ENCODE measurements around the gene LLGL2. TPM values are rescaled to one million over a fixed set of nuclear protein-coding genes. Genes with fewer than 3 reads are reported as not detected.
"Not testable (repeated sequence)": the region's sequence is repeated elsewhere in the genome, so short reads cannot be mapped to it uniquely, and the experiment has no call there.

LLGL2 gene
- total RNA-seq, 8 experiments from 2014 or later: 0.60 to 6.1 (median 3.0) TPM

DNA sequence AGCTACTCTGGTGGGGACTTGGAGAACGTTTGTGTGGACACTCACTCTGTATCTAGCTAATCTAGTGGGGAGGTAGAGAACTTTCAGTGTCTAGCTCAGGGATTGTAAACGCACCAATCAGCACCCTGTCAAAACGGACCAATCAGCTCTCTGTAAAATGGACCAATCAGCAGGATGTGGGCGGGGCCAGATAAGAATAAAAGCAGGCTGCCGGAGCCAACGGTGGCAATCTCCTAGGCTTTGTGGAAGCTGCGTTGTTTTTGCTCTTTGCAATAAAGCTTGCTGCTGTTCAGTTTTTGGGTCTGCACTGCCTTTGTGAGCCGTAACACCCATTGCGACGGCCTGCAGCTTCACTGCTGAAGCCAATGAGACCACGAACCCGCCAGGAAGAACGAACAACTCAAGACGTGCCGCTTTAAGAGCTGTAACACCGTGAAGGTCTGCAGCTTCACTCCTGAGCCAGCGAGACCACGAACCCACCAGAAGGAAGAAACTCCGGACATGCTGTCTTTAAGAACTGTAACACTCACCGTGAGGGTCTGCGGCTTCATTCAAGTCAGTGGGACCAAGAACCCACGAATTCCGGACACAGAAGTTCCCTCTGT lies 55.7 kb downstream of the LLGL2 start:
- ATAC-seq (replicated peaks in 6 of 8); H3K4me1 ChIP-seq (replicated peaks in 1 of 2); H3K27ac ChIP-seq; H3K4me3 ChIP-seq; in situ Hi-C loops (cut with MboI; ENCODE audit: low pct_unique_long_range_greater_than_20kb in 2 of 9, low sequenced_read_pairs in 9 of 9, unreplicated experiment in 9 of 9): not testable (repeated sequence)
- 47 to 100% (median 83%) methylated on average over 1 to 13 of the region's 23 CpGs; no CpG with 5 or more reads in 1 of the 10 experiments for WGBS, 10 experiments

DNA sequence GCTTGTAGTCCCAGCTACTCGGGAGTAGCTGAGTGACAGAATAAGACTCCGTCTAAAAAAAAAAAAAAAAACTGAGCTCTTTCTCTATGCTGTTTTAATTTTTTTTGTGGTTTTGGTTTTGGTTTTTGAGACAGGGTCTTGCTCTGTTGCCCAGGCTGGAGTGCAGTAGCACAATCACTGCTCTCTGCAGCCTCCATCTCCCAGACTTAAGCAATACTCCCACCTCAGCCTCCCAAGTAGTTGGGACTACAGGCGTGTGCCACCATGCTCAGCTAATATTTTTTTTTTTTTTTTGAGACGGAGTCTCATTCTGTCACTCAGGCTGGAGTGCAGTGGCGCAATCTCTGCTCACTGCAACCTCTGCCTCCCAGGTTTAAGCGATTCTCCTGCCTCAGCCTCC lies 57.7 kb downstream of the LLGL2 start:
- H3K4me3 ChIP-seq; H3K27ac ChIP-seq; H3K4me1 ChIP-seq (replicated peaks in 1 of 2); ATAC-seq (replicated peaks in 6 of 8); in situ Hi-C loops (cut with MboI; ENCODE audit: low pct_unique_long_range_greater_than_20kb in 2 of 9, low sequenced_read_pairs in 9 of 9, unreplicated experiment in 9 of 9): not testable (repeated sequence)
- 50 to 100% (median 85%) methylated on average over 1 to 5 of the region's 6 CpGs; no CpG with 5 or more reads in 2 of the 10 experiments for WGBS, 10 experiments

DNA sequence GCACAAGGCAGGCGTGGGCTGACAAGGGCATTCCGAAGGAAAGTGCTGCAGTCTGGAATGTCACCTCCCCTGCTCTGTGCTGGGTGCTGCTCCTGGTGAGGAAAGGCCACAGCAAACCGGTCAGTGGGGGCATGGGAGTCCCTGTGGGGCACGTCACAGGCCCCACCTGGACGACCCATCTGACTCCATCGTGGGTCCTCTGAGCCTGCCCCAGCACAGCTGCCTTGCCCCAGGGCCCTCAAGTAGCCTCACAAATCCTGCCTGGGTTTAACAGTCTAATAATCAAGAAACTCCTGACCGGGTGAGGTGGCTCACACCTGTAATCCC lies 59.3 kb downstream of the LLGL2 start:
- ATAC-seq (replicated peaks in 6 of 8): no peak
- peaks cover 0 to 6% of the 10 kb centered on the region in 2 donors for H3K4me1 ChIP-seq (replicated peaks in 1 of 2)
- no peak overlapping the region for H3K4me3 ChIP-seq
- H3K27ac ChIP-seq: no peak overlapping the region
- WGBS, 10 experiments: 60 to 90% (median 87%) methylated on average over 2 to 3 of the region's 7 CpGs; no CpG with 5 or more reads in 7 of the 10 experiments
- in situ Hi-C loops (cut with MboI; ENCODE audit: low pct_unique_long_range_greater_than_20kb in 2 of 9, low sequenced_read_pairs in 9 of 9, unreplicated experiment in 9 of 9): no loop called here

DNA sequence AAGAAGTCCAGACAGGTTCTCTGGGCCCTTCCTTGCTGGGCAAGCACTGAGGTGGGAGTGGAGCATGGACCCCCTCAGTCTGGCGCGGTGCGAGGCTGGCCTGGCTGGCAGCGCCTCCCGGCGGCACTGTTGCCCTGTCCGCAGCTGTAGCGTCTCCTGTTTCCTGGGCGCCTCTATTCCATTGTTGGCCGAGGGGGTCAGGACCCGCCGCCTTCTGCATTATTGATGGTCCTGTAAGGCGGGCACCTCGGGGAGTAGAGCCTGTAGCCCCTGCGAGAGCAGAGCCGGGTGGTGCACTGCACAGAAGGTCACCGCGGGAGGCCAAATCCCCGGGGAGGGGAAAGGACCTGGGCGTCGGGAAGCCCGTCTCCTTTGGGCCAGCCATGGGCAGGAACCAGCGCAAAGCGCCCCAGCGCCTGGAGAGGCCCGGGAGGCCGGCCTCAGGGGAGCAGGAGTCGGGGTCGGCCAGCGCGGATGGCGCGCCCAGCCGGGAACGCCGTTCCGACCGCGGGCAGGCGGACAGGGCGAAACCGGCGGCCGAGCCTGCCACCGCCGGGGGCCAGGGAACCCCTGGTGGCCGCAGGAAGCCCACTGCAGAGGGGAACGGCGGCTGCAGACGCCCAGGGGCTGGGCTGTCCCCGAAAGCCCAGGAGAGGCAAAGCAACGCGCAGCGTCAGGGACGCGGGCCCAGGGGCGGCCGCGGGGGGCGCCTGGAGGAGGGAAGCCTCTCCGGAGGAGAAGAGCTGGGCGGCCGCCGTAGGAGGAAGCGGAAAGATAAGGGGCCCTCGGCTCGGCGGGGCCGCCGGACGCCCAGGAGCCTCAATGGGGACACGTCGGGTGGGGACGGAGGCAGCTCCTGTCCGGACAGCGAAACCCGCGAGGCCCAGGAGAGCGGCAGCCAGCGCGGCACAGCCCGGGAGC lies 62.4 kb downstream of the LLGL2 start, which contains the start of gene MYO15B:
Gene MYO15B (plus strand): TSS at position 126 of the 921 bp plus-strand sequence. CDS start 258 bp downstream, at position 384.
- WGBS, 10 experiments: 0 to 40% (median 9%) methylated on average over 1 to 28 of the region's 82 CpGs; no CpG with 5 or more reads in 6 of the 10 experiments
- no peak within 1 kb of the TSS for H3K27ac ChIP-seq
- H3K4me3 ChIP-seq: peak within 1 kb of the TSS in 4 of 5 donors; percentile 40 to 44 (median 41)
- peaks cover 0 to 10% of the 10 kb centered on the region in 2 donors for H3K4me1 ChIP-seq (replicated peaks in 1 of 2)
- in situ Hi-C loops (cut with MboI; ENCODE audit: low pct_unique_long_range_greater_than_20kb in 2 of 9, low sequenced_read_pairs in 9 of 9, unreplicated experiment in 9 of 9): no loop called here
- ATAC-seq (replicated peaks in 6 of 8): peak in 4 of 8 experiments; percentile 3 to 15 (median 9)

DNA sequence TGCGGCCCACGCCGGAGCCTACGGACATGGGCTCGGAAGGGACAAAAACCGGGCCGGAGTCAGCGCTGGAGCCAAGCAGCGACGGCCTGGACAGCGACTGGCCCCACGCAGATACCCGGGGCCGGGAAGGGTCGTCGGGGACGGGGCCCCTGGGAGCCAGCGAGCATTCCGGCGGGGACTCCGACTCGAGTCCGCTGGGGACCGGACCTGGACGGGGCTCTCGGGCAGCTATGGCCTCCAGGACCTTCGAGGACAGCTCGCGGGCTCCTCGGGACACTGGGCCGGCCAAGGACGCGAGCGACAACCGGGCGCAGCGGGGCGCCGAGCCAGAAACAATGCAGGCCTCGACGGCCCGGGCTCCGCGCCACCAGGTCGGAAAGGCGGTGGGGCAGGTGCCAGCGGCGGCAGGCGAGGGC lies 63.1 kb downstream of the LLGL2 start:
- Histone ChIP-seq H3K4me1 (replicated peaks in 1 of 2) (peaks cover 0 to 10% of the 10 kb centered on the region in 2 donors), H3K4me3 (peak overlapping the region; percentile 38 to 44 (median 41)), H3K27ac (peak overlapping the region in 1 of 2 donors; percentile 42)
- ATAC-seq (replicated peaks in 6 of 8): peak in 6 of 8 experiments; percentile 0 to 25 (median 4)
- WGBS, 10 experiments: no CpG with 5 or more reads among the region's 49 CpGs
- in situ Hi-C loops (cut with MboI; ENCODE audit: low pct_unique_long_range_greater_than_20kb in 2 of 9, low sequenced_read_pairs in 9 of 9, unreplicated experiment in 9 of 9): no loop called here

DNA sequence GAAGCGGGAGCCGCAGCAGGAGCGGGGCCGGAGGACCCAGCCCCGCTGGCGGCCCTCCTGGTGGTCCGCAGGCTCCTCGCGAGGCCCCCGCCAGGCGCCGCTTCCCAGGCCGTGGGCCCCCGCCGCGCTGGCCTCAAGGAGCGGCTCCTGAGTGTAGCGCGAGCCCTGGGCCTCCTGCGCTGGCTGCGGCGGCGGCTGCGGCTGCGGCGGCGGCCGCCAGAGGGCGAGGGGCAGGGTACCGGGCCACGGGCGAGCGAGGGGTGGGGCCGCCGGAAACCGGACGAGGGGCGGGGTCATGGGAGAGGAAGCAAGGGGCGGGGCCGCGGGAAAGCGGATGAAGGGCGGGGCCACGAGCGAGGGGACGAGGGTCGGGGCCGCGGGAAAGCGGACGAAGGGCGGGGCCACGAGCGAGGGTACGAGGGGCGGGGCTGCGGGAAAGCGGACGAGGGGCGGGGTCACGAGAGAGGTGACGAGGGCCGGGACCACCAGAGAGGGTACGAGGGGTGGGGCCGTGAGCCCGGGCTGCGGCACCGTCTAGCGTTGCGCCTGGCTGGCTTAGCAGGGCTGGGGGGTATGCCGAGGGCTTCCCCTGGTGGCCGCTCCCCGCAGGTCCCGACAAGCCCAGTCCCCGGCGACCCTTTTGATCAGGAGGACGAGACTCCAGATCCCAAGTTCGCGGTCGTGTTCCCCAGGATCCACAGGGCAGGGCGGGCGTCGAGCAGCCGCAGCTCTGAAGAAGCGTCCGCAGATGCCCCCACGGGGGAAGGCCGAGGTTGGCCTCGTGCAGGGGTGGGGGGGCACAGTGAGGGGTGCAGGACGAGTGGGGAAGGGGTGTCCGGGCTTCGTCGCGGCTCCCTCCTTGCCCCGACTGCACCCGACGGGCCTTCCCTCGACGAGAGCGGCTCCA lies 63.8 kb downstream of the LLGL2 start:
- peak; percentile 83 to 95 (median 89) for ATAC-seq (replicated peaks in 6 of 8)
- peaks cover 0 to 10% of the 10 kb centered on the region in 2 donors for H3K4me1 ChIP-seq (replicated peaks in 1 of 2)
- in situ Hi-C loops (cut with MboI; ENCODE audit: low pct_unique_long_range_greater_than_20kb in 2 of 9, low sequenced_read_pairs in 9 of 9, unreplicated experiment in 9 of 9): no loop called here
- H3K27ac ChIP-seq: peak overlapping the region in 1 of 2 donors; percentile 42
- WGBS, 10 experiments: 7% methylated on average over 10 of the region's 100 CpGs; no CpG with 5 or more reads in 9 of the 10 experiments
- peak overlapping the region; percentile 38 to 44 (median 41) for H3K4me3 ChIP-seq

DNA sequence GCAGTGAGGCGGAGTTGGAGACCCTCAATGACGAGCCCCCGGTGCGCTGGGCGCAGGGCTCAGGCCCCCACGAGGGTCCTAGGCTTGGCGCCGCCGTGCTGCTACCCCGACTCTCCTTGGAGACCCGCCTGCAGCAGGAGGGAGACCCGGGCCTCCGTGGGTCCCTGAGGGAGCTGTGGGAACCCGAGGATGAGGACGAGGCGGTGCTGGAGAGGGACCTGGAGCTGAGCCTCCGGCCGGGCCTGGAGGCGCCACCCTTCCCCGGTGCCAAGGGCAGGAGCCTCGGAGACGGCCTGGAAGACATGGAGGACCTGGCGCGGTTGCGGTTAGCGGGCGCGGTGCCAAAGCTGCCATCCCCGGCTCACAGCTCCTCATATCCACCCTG lies 64.4 kb downstream of the LLGL2 start:
- in situ Hi-C loops (cut with MboI; ENCODE audit: low pct_unique_long_range_greater_than_20kb in 2 of 9, low sequenced_read_pairs in 9 of 9, unreplicated experiment in 9 of 9): no loop called here
- Histone ChIP-seq H3K4me1 (replicated peaks in 1 of 2) (peaks cover 0 to 10% of the 10 kb centered on the region in 2 donors), H3K27ac (no peak overlapping the region), H3K4me3 (peak overlapping the region; percentile 38 to 44 (median 41))
- no peak for ATAC-seq (replicated peaks in 6 of 8)
- WGBS, 10 experiments: 20 to 100% methylated on average over 1 to 4 of the region's 29 CpGs; no CpG with 5 or more reads in 8 of the 10 experiments

DNA sequence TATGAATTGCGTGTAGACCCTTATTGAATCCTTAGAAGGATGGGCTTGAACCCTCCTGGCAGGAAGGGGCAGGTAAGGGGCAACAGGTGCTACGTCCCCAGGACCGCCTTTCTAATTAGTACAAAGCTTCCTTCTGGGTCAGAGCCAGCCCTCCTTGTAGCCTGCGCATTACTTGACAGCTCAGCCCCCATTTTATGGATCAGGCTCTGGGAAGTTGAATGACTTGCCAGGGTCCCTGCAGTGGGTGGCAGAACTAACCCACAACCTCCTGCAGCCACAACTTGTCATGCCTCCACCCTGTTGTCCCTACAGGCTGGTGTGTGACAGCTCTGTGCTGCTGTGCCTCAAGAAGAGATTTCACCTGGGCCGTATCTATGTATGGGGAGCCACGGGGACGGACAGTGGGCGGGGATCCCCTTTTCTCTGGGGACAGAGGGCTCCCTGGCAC lies 64.8 kb downstream of the LLGL2 start:
- ATAC-seq (replicated peaks in 6 of 8): no peak
- WGBS, 10 experiments: 0 to 100% (median 82%) methylated on average over 1 to 6 of the region's 8 CpGs; no CpG with 5 or more reads in 4 of the 10 experiments
- H3K4me3 ChIP-seq: no peak overlapping the region
- in situ Hi-C loops (cut with MboI; ENCODE audit: low pct_unique_long_range_greater_than_20kb in 2 of 9, low sequenced_read_pairs in 9 of 9, unreplicated experiment in 9 of 9): no loop called here
- peaks cover 0 to 10% of the 10 kb centered on the region in 2 donors for H3K4me1 ChIP-seq (replicated peaks in 1 of 2)
- H3K27ac ChIP-seq: no peak overlapping the region

DNA sequence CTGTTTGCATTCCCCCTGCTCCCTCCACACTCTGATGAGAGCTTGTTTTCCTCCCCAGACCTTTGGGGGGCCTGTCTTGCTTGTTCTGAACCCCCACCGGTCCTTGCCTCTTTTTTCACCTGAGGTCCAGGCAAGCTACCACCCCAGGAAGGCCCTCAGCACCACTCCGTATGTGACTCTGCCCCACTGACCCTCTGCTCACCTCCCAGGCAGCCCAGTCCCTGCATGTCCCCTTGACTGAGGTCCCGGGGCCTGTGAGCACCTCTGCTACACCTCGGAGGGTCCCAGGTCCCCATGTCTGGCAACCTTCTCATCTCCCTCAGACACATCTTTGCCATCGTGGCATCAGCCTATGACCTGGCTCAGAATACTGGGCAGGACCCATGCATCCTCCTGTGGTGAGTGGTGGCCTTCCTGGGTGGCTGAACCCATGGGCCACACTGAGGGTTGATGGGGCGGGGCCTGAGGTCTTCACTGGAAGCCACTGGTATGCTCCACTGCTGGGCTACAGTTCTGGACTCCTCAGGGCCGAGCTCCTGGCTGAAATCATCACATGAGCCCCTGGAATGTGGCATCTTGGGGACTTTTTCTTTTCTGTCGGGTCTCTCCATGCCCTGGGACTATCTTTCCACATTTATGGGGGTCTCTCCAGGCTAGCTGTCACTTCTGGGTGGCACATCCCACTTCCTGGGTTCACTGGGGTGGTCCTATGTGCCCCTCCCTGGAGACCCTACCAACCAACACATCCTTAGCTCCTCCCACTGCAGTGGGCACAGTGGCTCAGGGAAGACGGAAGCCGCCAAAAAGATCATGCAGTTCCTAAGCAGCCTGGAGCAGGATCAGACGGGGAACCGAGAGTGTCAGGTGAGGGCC lies 65.6 kb downstream of the LLGL2 start:
- Histone ChIP-seq H3K4me1 (replicated peaks in 1 of 2) (peaks cover 0 to 10% of the 10 kb centered on the region in 2 donors), H3K4me3 (no peak overlapping the region), H3K27ac (no peak overlapping the region)
- in situ Hi-C loops (cut with MboI; ENCODE audit: low pct_unique_long_range_greater_than_20kb in 2 of 9, low sequenced_read_pairs in 9 of 9, unreplicated experiment in 9 of 9): no loop called here
- no peak for ATAC-seq (replicated peaks in 6 of 8)
- WGBS, 10 experiments: 50 to 89% (median 80%) methylated on average over 1 to 3 of the region's 12 CpGs; no CpG with 5 or more reads in 5 of the 10 experiments

DNA sequence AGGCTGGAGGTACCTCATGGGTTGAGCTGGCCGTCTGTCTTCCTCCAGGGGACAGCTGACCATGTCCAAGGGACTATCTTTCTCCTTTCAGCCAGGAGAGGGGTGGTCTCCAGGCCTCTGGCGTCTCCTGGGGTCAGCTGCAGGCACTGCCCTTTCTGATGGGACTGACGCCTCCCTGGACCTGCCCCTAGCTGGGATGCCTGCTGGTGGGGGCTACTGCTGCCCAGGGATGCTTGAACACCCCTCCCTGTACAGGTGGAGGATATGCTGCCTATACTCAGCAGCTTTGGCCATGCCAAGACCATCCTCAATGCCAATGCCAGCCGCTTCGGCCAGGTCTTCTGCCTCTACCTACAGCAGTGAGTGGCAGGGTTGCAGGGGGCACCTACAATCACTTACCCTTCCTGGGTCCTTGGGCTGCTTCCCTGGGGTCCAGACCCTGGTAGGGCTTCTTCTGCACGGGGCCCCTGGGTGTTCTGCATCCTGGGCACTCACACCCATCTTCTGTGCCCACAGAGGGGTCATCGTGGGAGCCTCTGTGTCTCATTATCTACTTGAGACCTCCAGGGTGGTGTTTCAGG lies 66.3 kb downstream of the LLGL2 start:
- Histone ChIP-seq H3K4me1 (replicated peaks in 1 of 2) (peaks cover 0 to 10% of the 10 kb centered on the region in 2 donors), H3K4me3 (no peak overlapping the region), H3K27ac (no peak overlapping the region)
- 14 to 100% (median 73%) methylated on average over 1 of the region's 7 CpGs; no CpG with 5 or more reads in 6 of the 10 experiments for WGBS, 10 experiments
- in situ Hi-C loops (cut with MboI; ENCODE audit: low pct_unique_long_range_greater_than_20kb in 2 of 9, low sequenced_read_pairs in 9 of 9, unreplicated experiment in 9 of 9): no loop called here
- no peak for ATAC-seq (replicated peaks in 6 of 8)

DNA sequence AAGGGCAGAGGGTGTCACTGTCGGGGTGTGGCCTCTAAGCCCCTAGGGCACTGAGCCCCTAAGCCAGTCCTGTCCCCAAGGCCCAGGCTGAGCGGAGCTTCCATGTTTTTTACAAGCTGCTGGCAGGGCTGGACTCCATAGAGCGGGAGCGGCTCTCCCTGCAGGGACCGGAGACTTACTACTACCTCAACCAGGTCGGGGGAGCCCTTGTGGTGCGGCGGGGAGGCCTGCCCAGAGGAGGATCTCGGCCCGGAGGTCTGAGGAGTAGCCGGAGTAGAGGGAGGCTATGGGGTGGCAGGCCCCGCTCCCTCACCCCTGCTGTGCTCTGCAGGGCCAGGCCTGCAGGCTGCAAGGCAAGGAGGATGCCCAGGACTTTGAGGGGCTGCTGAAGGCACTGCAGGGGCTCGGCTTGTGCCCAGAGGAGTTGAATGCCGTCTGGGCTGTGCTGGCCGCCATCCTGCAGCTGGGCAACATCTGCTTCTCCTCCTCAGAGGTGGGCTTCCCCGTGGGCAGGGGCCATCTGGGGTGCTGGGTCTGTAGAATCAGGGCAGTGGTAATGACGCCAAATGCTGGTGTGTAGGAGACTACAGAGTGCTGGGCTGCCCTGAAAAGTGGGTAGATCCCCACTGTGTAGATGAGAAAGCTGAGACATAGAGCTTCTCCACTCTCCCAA lies 67.0 kb downstream of the LLGL2 start:
- H3K27ac ChIP-seq: no peak overlapping the region
- ATAC-seq (replicated peaks in 6 of 8): no peak
- 67 to 100% (median 86%) methylated on average over 1 to 3 of the region's 17 CpGs; no CpG with 5 or more reads in 7 of the 10 experiments for WGBS, 10 experiments
- H3K4me3 ChIP-seq: no peak overlapping the region
- in situ Hi-C loops (cut with MboI; ENCODE audit: low pct_unique_long_range_greater_than_20kb in 2 of 9, low sequenced_read_pairs in 9 of 9, unreplicated experiment in 9 of 9): no loop called here
- peaks cover 0 to 10% of the 10 kb centered on the region in 2 donors for H3K4me1 ChIP-seq (replicated peaks in 1 of 2)

Data from motor neuron (in vitro differentiated cells).